ENCODE results near the gene MAGI1.

MAGI1 gene

GRCh38 chr3:65665915-65666314 is 372.8 kb downstream of the MAGI1 start:
- no peak overlapping the region for H3K27ac ChIP-seq
- TF ChIP-seq, protein P1, sequence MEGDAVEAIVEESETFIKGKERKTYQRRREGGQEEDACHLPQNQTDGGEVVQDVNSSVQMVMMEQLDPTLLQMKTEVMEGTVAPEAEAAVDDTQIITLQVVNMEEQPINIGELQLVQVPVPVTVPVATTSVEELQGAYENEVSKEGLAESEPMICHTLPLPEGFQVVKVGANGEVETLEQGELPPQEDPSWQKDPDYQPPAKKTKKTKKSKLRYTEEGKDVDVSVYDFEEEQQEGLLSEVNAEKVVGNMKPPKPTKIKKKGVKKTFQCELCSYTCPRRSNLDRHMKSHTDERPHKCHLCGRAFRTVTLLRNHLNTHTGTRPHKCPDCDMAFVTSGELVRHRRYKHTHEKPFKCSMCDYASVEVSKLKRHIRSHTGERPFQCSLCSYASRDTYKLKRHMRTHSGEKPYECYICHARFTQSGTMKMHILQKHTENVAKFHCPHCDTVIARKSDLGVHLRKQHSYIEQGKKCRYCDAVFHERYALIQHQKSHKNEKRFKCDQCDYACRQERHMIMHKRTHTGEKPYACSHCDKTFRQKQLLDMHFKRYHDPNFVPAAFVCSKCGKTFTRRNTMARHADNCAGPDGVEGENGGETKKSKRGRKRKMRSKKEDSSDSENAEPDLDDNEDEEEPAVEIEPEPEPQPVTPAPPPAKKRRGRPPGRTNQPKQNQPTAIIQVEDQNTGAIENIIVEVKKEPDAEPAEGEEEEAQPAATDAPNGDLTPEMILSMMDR (conservative IDR thresholded peaks at IDR 0.05), result no peak
- no peak for TF ChIP-seq ZFX (IDR thresholded peaks at IDR 0.05)

DNA sequence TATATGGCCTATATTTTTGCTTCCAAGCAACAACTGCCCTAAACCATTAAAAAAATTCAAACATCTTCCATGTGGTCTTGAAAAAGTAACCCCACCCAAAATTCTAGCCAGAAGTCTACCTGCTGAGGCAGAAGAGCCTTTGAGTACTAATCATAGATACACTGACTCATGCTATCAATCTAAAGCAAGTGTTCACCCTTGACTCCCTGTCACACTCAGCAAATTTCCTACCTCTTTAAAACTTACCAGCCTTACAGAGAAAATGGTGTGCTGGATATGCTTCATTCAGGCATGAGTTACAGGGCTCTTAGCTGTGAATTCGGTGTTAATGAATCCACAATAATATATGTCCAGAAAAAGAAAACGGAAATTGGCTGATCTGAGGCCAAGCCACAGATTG is 373.8 kb downstream of the MAGI1 start:
- no peak overlapping the region for H3K27ac ChIP-seq
- TF ChIP-seq, protein P1 (conservative IDR thresholded peaks at IDR 0.05), result no peak
- no peak for TF ChIP-seq ZFX (IDR thresholded peaks at IDR 0.05)

- no peak overlapping the region for H3K27ac ChIP-seq
- TF ChIP-seq, protein P1 (conservative IDR thresholded peaks at IDR 0.05), result no peak
- TF ChIP-seq ZFX (IDR thresholded peaks at IDR 0.05), result no peak
These were observed 374.3 kb downstream of the MAGI1 start for GRCh38 chr3:65664446-65664845.

DNA sequence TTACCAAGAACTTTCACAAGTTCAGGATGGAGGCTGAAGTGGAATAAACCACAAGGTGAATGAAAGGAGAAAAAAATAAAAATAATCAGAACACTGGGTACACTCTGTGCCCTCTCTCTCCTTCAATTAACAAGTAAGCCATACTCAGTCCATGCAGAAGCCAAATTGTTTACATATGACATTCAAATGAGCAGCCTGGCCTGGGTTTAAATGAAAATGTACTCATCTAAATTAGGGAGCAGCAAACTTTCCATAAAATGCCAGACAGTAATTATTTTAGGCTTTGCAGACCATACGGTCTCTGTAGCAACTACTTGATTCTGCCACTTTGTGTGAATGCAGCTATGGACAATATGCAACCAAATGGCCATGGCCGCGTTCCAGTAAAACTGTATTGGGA is 376.6 kb downstream of the MAGI1 start:
- TF ChIP-seq, protein P1 (conservative IDR thresholded peaks at IDR 0.05), result no peak
- TF ChIP-seq ZFX (IDR thresholded peaks at IDR 0.05), result no peak
- no peak overlapping the region for H3K27ac ChIP-seq

- H3K27ac ChIP-seq, result no peak overlapping the region
- TF ChIP-seq, protein P1 (conservative IDR thresholded peaks at IDR 0.05), result no peak
- TF ChIP-seq ZFX (IDR thresholded peaks at IDR 0.05), result no peak
These were observed 378.6 kb downstream of the MAGI1 start for GRCh38 chr3:65660000-65660598.

GRCh38 chr3:65659396-65659795 is 379.3 kb downstream of the MAGI1 start:
- TF ChIP-seq, protein P1 (conservative IDR thresholded peaks at IDR 0.05), result no peak
- no peak for TF ChIP-seq ZFX (IDR thresholded peaks at IDR 0.05)

GRCh38 chr3:65658401-65658800 is 380.3 kb downstream of the MAGI1 start:
- no peak overlapping the region for H3K27ac ChIP-seq
- no peak for TF ChIP-seq ZFX (IDR thresholded peaks at IDR 0.05)
- TF ChIP-seq, protein P1 (conservative IDR thresholded peaks at IDR 0.05), result no peak

More at GRCh38 chr3:65659396-65659795, 379.3 kb downstream of the MAGI1 start:
- no peak overlapping the region for H3K27ac ChIP-seq

Measured in C4-2B (cell line).